H1 (cell line): ENCODE results near the gene TOMT. TPM values are rescaled to one million over a fixed set of nuclear protein-coding genes. Genes with fewer than 3 reads are reported as not detected.

ENCODE experiments used
- CTCF ChIA-PET: fragments of 300-600 bp; sonication (Branson Sonifier 250); formaldehyde crosslinking; loops from one replicate; lab custom pipeline; 2021; ENCODE audit not compliant: partially characterized antibody; lab: Charles Lee
- POLR2A ChIA-PET: fragments of 300-600 bp; sonication (Branson Sonifier 250); formaldehyde crosslinking; loops from one replicate; lab custom pipeline; 2021; ENCODE audit warnings: inconsistent platforms; ENCODE audit not compliant: partially characterized antibody; lab: Charles Lee
- DNase-seq, 2 experiments: peaks; one replicate each; pipeline versions ENCODE4 v3.0.0 to v3.0.0-alpha.2; 2010 to 2022; ENCODE audit warnings: low spot score in 2 of 2, low read depth in 1 of 2, mixed read lengths in 1 of 2
- FAIRE-seq: peaks from 2 replicates; lab custom pipeline; 2011; peaks lifted over from hg19 to GRCh38; lab: Jason Lieb, UNC
- H2AFZ ChIP-seq: 2 replicates; pipeline ENCODE4 v1.8.1; 2012; ENCODE audit warnings: low read length, inconsistent platforms
- H2AK5ac ChIP-seq: 2 replicates; pipeline ENCODE4 v1.6.1; 2013; ENCODE audit warnings: low read depth, low read length
- H2BK120ac ChIP-seq: replicated peaks from 2 replicates; pipeline ENCODE3; 2013; ENCODE audit warnings: low read depth, low read length, inconsistent platforms
- H2BK12ac ChIP-seq: 2 replicates; pipeline ENCODE4 v1.6.1; 2013; ENCODE audit warnings: low read depth, low read length
- H2BK15ac ChIP-seq: 2 replicates; pipeline ENCODE4 v1.6.1; 2013; ENCODE audit warnings: low read length
- H2BK20ac ChIP-seq: 2 replicates; pipeline ENCODE4 v1.6.1; 2013; ENCODE audit warnings: low read length
- H2BK5ac ChIP-seq: 2 replicates; pipeline ENCODE4 v1.6.1; 2013; ENCODE audit warnings: low read depth, low read length
- H3K14ac ChIP-seq: 2 replicates; pipeline ENCODE4 v1.6.1; 2013; ENCODE audit warnings: inconsistent platforms; ENCODE audit not compliant: insufficient read length
- H3K18ac ChIP-seq: 2 replicates; pipeline ENCODE4 v1.6.1; 2013; ENCODE audit warnings: low read length; ENCODE audit errors: extremely low read depth
- H3K23ac ChIP-seq: 2 replicates; pipeline ENCODE4 v1.6.1; 2013; ENCODE audit warnings: inconsistent platforms; ENCODE audit not compliant: insufficient read length
- H3K23me2 ChIP-seq: 2 replicates; pipeline ENCODE4 v1.6.1; 2013; ENCODE audit warnings: low read depth, low read length
- H3K27ac ChIP-seq: 2 replicates; pipeline ENCODE4 v1.6.1; 2011; ENCODE audit warnings: low read depth, low read length, inconsistent platforms
- H3K27me3 ChIP-seq, 4 experiments: replicated peaks in 1 of 4; 1 replicate in 1 of 4; 2 replicates in 3 of 4; pipeline versions ENCODE4 v1.6.1 to v1.8.1; 2011 to 2013; ENCODE audit warnings: low read length in 3 of 4, mild to moderate bottlenecking in 3 of 4, inconsistent platforms in 2 of 4, mixed read lengths in 2 of 4, moderate library complexity in 1 of 4; ENCODE audit not compliant: control insufficient read depth in 3 of 4, insufficient read depth in 3 of 4; ENCODE audit errors: extremely low read depth in 1 of 4
- H3K36me3 ChIP-seq, 4 experiments: 2 replicates each; pipeline versions ENCODE4 v1.6.1 to v1.8.1; 2011 to 2013; ENCODE audit warnings: mild to moderate bottlenecking in 4 of 4, low read length in 3 of 4, moderate library complexity in 2 of 4, control low read depth in 1 of 4, inconsistent platforms in 1 of 4; ENCODE audit not compliant: insufficient read depth in 4 of 4, control insufficient read depth in 2 of 4
- H3K4ac ChIP-seq: replicated peaks from 2 replicates; pipeline ENCODE3; 2013; ENCODE audit warnings: low read length, low read depth, mixed read lengths, inconsistent platforms; ENCODE audit not compliant: insufficient read length
- H3K4me1 ChIP-seq, 4 experiments: replicated peaks in 1 of 4; 1 replicate in 1 of 4; 2 replicates in 3 of 4; pipeline versions ENCODE4 v1.6.1 to v1.8.1; 2011 to 2013; ENCODE audit warnings: low read length in 3 of 4, inconsistent platforms in 2 of 4, mixed read lengths in 1 of 4; ENCODE audit not compliant: insufficient read depth in 4 of 4, control insufficient read depth in 3 of 4
- H3K4me2 ChIP-seq, 2 experiments: 2 replicates each; pipeline versions ENCODE4 v1.6.1 to v1.8.1; 2011 to 2013; ENCODE audit warnings: low read depth in 2 of 2, low read length in 2 of 2, control low read depth in 1 of 2, inconsistent platforms in 1 of 2, mild to moderate bottlenecking in 1 of 2; ENCODE audit not compliant: insufficient read depth in 1 of 2
- H3K4me3 ChIP-seq, 4 experiments: fragments of 200-600, 300-600 bp in 1 of 4; sonication (generic), shearing (Covaris generic), sonication (Bioruptor Twin) in 1 of 4; 2 replicates each; pipeline versions ENCODE4 v1.5.1 to v1.8.1; 2011 to 2016; ENCODE audit warnings: low read length in 4 of 4, low read depth in 3 of 4, control low read depth in 2 of 4, inconsistent platforms in 2 of 4, mild to moderate bottlenecking in 2 of 4, mixed read lengths in 1 of 4, moderate library complexity in 1 of 4; ENCODE audit not compliant: insufficient read depth in 2 of 4; ENCODE audit errors: extremely low read depth in 1 of 4
- H3K56ac ChIP-seq: replicated peaks from 2 replicates; pipeline ENCODE3; 2013; ENCODE audit warnings: low read depth, mild to moderate bottlenecking, mixed read lengths, low read length, inconsistent platforms; ENCODE audit not compliant: insufficient read length
- H3K79me1 ChIP-seq: 2 replicates; pipeline ENCODE4 v1.6.1; 2013; ENCODE audit warnings: low read depth, low read length, control low read depth
- H3K79me2 ChIP-seq, 2 experiments: 2 replicates each; pipeline versions ENCODE4 v1.6.1 to v1.8.1; 2012 to 2013; ENCODE audit warnings: low read length in 2 of 2, mild to moderate bottlenecking in 2 of 2, inconsistent platforms in 1 of 2; ENCODE audit not compliant: insufficient read depth in 2 of 2, control insufficient read depth in 1 of 2
- H3K9ac ChIP-seq, 4 experiments: replicated peaks in 1 of 4; 1 replicate in 1 of 4; 2 replicates in 3 of 4; pipeline versions ENCODE4 v1.6.1 to v1.8.1; 2011 to 2013; ENCODE audit warnings: low read depth in 3 of 4, low read length in 3 of 4, control low read depth in 2 of 4, mild to moderate bottlenecking in 2 of 4, moderate library complexity in 2 of 4, inconsistent platforms in 1 of 4; ENCODE audit errors: extremely low read depth in 1 of 4
- H3K9me3 ChIP-seq, 2 experiments: 2 replicates each; pipeline versions ENCODE4 v1.6.1 to v1.8.1; 2012 to 2013; ENCODE audit warnings: mild to moderate bottlenecking in 2 of 2, moderate library complexity in 2 of 2, control low read depth in 1 of 2, inconsistent platforms in 1 of 2, low read depth in 1 of 2, low read length in 1 of 2, mixed read lengths in 1 of 2; ENCODE audit not compliant: insufficient read depth in 2 of 2
- H4K20me1 ChIP-seq, 2 experiments: replicated peaks in 1 of 2; 2 replicates each; pipeline versions ENCODE3 to v1.8.1; 2011 to 2013; ENCODE audit warnings: inconsistent platforms in 2 of 2, low read length in 2 of 2, mild to moderate bottlenecking in 1 of 2; ENCODE audit not compliant: insufficient read depth in 2 of 2, control insufficient read depth in 1 of 2
- H4K5ac ChIP-seq: 2 replicates; pipeline ENCODE4 v1.6.1; 2013; ENCODE audit warnings: low read length, low read depth, mixed read lengths, inconsistent platforms; ENCODE audit not compliant: insufficient read length
- H4K8ac ChIP-seq: 2 replicates; pipeline ENCODE4 v1.8.0; 2013; ENCODE audit warnings: mild to moderate bottlenecking, moderate library complexity, low read length, inconsistent platforms; ENCODE audit not compliant: insufficient read depth; ENCODE audit errors: extremely low read depth
- H4K91ac ChIP-seq: replicated peaks from 2 replicates; pipeline ENCODE3; 2013; ENCODE audit warnings: low read length, mixed read lengths, inconsistent platforms; ENCODE audit not compliant: insufficient read length
- CEBPB ChIP-seq: IDR thresholded peaks from 2 replicates; pipeline ENCODE4 v1.6.1; 2012; ENCODE audit warnings: low read depth, low read length
- POU5F1 ChIP-seq: IDR thresholded peaks from 2 replicates; pipeline ENCODE4 v1.6.1; 2011; ENCODE audit warnings: low read depth, mild to moderate bottlenecking, low read length, moderate library complexity
- TCF12 ChIP-seq: IDR thresholded peaks from 2 replicates; pipeline ENCODE4 v1.6.1; 2011; ENCODE audit warnings: low read depth, mild to moderate bottlenecking, low read length
- WGBS, 2 experiments: shearing (Covaris generic) in 1 of 2; methylation state at CpG; one replicate each; pipeline versions ENCODE4 v1.1.6 to v1.1.7; 2013 to 2015; ENCODE audit warnings: low lambda C conversion rate in 2 of 2, mixed read lengths in 2 of 2, inconsistent platforms in 1 of 2, low coverage in 1 of 2, missing lambda C conversion rate in 1 of 2; ENCODE audit not compliant: insufficient replicate concordance in 2 of 2, insufficient coverage in 1 of 2, insufficient read length in 1 of 2; ENCODE audit errors: extremely low coverage in 1 of 2, missing lambda C conversion rate in 1 of 2; 5-methylcytosine and 5-hydroxymethylcytosine counted together
- polyA plus RNA-seq, 7 experiments: library from polyadenylated mRNA; depleted of rRNA in 3 of 7; stranded (reverse) in 5 of 7; unstranded in 2 of 7; fragments of >200 nt in 5 of 7; fragments of 200-250 nt in 2 of 7; gene quantifications; 1 replicate in 5 of 7; 2 replicates in 1 of 7; 4 replicates in 1 of 7; pipeline versions ENCODE4 v1.2.1 to v1.2.3, GENCODE V29; 2011 to 2013; ENCODE audit warnings: missing spikeins in 2 of 7, mixed read lengths in 2 of 7
- total RNA-seq: library from RNA; stranded (reverse); fragmentation: NEBNext Ultra II Directional; extraction: Animal tissue kit (Norgen Biotek cat#: 25700); gene quantifications from 2 replicates; pipeline ENCODE4 v1.2.1, GENCODE V29; 2021

Gene TOMT
- total and polyA plus RNA-seq, 2 of the 8 experiments (the other 6 are each of a cell fraction or from before 2014, with no cell fraction given): 0.11 TPM; not detected in 1

- no peak for TF ChIP-seq CEBPB
- no peak for TF ChIP-seq POU5F1
- no peak for TF ChIP-seq TCF12
- no peak overlapping the region for H4K91ac ChIP-seq
- H3K36me3 ChIP-seq: no peaks in the 10 kb centered on the region
- CTCF ChIA-PET: interaction anchor here (0.7 to 3.9 kb wide), 25 partner anchors 10 to 1681 kb away, joined by 3 to 71 read pairs (median 5); partner anchors contain the start of gene FOLR3
- H3K27me3 ChIP-seq: no peaks in the 10 kb centered on the region
- no peaks in the 10 kb centered on the region for H3K23me2 ChIP-seq
- POLR2A ChIA-PET: interaction anchor here (2.2 kb wide), 1 partner anchor 32 kb away, joined by 9 read pairs; the partner anchor contains the start of gene ANAPC15
- no peak overlapping the region for H2AFZ ChIP-seq
- H2BK20ac ChIP-seq: no peak overlapping the region
- H3K4me3 ChIP-seq: no peak overlapping the region
- DNase-seq: no peak
- H2AK5ac ChIP-seq: no peak overlapping the region
- no peak overlapping the region for H3K9ac ChIP-seq
- H3K79me2 ChIP-seq: no peaks in the 10 kb centered on the region
- no peak overlapping the region for H3K56ac ChIP-seq
- no peak overlapping the region for H3K4ac ChIP-seq
- H3K4me2 ChIP-seq: no peak overlapping the region
- no peak overlapping the region for H2BK15ac ChIP-seq
- no peak overlapping the region for H4K8ac ChIP-seq
- H3K27ac ChIP-seq: no peak overlapping the region
- no peak overlapping the region for H3K23ac ChIP-seq
- no peaks in the 10 kb centered on the region for H3K79me1 ChIP-seq
- no peak overlapping the region for H3K18ac ChIP-seq
- H4K5ac ChIP-seq: no peak overlapping the region
- no peak for FAIRE-seq
- no peak overlapping the region for H2BK12ac ChIP-seq
- H3K14ac ChIP-seq: no peak overlapping the region
- H3K4me1 ChIP-seq: no peaks in the 10 kb centered on the region
- H2BK120ac ChIP-seq: no peak overlapping the region
- H3K9me3 ChIP-seq: no peaks in the 10 kb centered on the region
- 92% methylated on average over 4 of the region's 4 CpGs; no CpG with 5 or more reads in 1 of the 2 experiments for WGBS, 2 experiments
- no peak overlapping the region for H2BK5ac ChIP-seq
- H4K20me1 ChIP-seq: no peaks in the 10 kb centered on the region
Observed at GRCh38 chr11:72144807-72145565, 39.3 kb downstream of the TOMT start.
